Breast epithelium (tissue), 4 donors: ENCODE measurements around the gene RARA. TPM values are rescaled to one million over a fixed set of nuclear protein-coding genes. Genes with fewer than 3 reads are reported as not detected.
A peak's percentile ranks its signal among the peaks of the same experiment; 100 is the strongest.

Source experiments
- DNase-seq, 2 donors: peaks; one replicate each; pipeline ENCODE4 v3.0.0-alpha.2; 2019; ENCODE audit warnings: low spot score in 2 of 2
- H3K27ac ChIP-seq, 2 donors: fragments of 200-600 bp; sonication (generic) in 1 of 2; one replicate each; pipeline ENCODE4 v1.5.1; 2016 to 2019; ENCODE audit warnings: mild to moderate bottlenecking in 1 of 2
- H3K27me3 ChIP-seq, 2 donors: fragments of 200-600 bp; sonication (generic) in 1 of 2; one replicate each; pipeline versions ENCODE4 v1.5.1 to v1.6.0; 2017 to 2019; ENCODE audit warnings: control low read depth in 1 of 2, mild to moderate bottlenecking in 1 of 2
- H3K36me3 ChIP-seq: fragments of 200-600 bp; one replicate; pipeline ENCODE4 v1.5.1; 2019
- H3K4me1 ChIP-seq, 2 donors: fragments of 200-600 bp; sonication (generic); one replicate each; pipeline ENCODE4 v1.5.1; 2016 to 2019; ENCODE audit warnings: control low read depth in 1 of 2
- H3K4me3 ChIP-seq, 3 donors: fragments of 200-600 bp; sonication (generic); 1 replicate in 2 of 3; 2 replicates in 1 of 3; pipeline ENCODE4 v1.5.1; 2016 to 2019; ENCODE audit warnings: mild to moderate bottlenecking in 3 of 3, moderate library complexity in 2 of 3
- H3K9me3 ChIP-seq, 2 donors: fragments of 200-600 bp; sonication (generic) in 1 of 2; one replicate each; pipeline ENCODE4 v1.5.1; 2016 to 2019; ENCODE audit warnings: control low read depth in 1 of 2
- POLR2A ChIP-seq: fragments of 450-650 bp; IDR thresholded peaks from one replicate; pipeline ENCODE4 v1.6.1; 2016; ENCODE audit warnings: antibody characterized with exemption, mild to moderate bottlenecking, moderate library complexity
- POLR2AphosphoS5 ChIP-seq, 3 donors: sonication (generic); formaldehyde crosslinking; IDR thresholded peaks; one replicate each; pipeline ENCODE4 v1.6.1; 2017; ENCODE audit warnings: antibody characterized with exemption in 3 of 3
- intact Hi-C: fragments of 100-400 bp; cut with DNase I; formaldehyde crosslinking; loops from one replicate; pipeline ENCODE4 v1.15.1; 2023; ENCODE audit warnings: low total_unique reads
- total RNA-seq, 3 donors: library from RNA; depleted of rRNA; stranded (reverse); fragments of >200 nt; gene quantifications; one replicate each; pipeline ENCODE4 v1.1.0, GENCODE V29; 2016
- TF ChIP-seq, protein P1 (sequence below), 3 donors: fragments of 450-650 bp; IDR thresholded peaks; one replicate each; pipeline ENCODE4 v1.5.1; 2016 to 2017; ENCODE audit warnings: antibody characterized with exemption in 3 of 3, mild to moderate bottlenecking in 3 of 3, moderate library complexity in 3 of 3

The RARA gene
- total RNA-seq, 3 donors from 2014 or later = 14.2 to 31.2 (median 25.2) TPM

DNA sequence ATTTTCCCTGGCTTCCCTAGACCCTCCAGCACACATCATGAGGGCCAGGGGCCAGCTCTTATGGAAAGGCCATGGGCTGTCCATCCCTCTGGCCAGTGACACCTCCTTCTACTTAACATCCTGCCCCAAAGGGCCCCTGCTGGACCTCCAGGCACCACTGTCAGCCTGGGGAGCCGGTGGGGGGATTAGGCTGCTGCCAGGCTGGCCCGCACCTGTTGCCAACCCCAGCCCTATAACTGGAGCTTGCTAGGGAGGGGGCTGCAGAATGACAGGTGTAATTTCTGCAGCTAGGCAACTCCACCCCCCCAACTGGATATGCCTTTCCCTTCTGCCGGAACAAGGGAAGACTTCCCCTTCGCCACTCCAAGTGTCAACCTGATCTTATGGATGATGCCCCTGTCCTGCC is 12.5 kb downstream of the RARA start:
- H3K9me3 ChIP-seq = no peaks in the 10 kb centered on the region
- H3K27ac ChIP-seq = peak overlapping the region; percentile 94 to 97
- no peak for DNase-seq
- H3K27me3 ChIP-seq = no peaks in the 10 kb centered on the region
- peaks cover 43 to 64% of the 10 kb centered on the region in 2 donors for H3K4me1 ChIP-seq
- peak overlapping the region; percentile 36 to 96 (median 86) for H3K4me3 ChIP-seq
- intact Hi-C loops = no loop called here
- TF ChIP-seq POLR2AphosphoS5 (IDR thresholded peaks at IDR 0.05) (no peak), POLR2A (no peak)
- TF ChIP-seq, protein P1, sequence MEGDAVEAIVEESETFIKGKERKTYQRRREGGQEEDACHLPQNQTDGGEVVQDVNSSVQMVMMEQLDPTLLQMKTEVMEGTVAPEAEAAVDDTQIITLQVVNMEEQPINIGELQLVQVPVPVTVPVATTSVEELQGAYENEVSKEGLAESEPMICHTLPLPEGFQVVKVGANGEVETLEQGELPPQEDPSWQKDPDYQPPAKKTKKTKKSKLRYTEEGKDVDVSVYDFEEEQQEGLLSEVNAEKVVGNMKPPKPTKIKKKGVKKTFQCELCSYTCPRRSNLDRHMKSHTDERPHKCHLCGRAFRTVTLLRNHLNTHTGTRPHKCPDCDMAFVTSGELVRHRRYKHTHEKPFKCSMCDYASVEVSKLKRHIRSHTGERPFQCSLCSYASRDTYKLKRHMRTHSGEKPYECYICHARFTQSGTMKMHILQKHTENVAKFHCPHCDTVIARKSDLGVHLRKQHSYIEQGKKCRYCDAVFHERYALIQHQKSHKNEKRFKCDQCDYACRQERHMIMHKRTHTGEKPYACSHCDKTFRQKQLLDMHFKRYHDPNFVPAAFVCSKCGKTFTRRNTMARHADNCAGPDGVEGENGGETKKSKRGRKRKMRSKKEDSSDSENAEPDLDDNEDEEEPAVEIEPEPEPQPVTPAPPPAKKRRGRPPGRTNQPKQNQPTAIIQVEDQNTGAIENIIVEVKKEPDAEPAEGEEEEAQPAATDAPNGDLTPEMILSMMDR (IDR thresholded peaks at IDR 0.05) = no peak
- H3K36me3 ChIP-seq = no peaks in the 10 kb centered on the region

DNA sequence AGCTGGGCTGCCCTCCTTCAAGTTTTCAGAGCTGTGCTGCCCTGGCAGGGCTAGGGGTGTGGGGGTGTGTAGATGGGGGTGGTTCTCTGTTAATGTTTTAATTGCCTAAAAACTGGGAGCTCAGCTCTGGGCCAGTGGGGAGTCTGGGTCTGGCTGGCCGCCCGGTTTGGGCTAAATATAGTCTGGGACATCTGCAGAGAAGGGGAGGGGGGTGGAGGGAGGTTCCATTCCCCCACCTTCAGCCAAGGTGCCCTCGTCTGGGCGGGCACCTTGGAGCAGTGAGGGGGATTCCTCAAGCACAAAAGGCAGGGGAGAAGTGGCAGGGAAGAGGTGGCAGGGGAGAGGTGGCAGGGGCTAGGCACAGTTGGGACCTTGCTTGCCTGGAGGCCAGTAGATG is 13.0 kb downstream of the RARA start:
- no peak for DNase-seq

DNA sequence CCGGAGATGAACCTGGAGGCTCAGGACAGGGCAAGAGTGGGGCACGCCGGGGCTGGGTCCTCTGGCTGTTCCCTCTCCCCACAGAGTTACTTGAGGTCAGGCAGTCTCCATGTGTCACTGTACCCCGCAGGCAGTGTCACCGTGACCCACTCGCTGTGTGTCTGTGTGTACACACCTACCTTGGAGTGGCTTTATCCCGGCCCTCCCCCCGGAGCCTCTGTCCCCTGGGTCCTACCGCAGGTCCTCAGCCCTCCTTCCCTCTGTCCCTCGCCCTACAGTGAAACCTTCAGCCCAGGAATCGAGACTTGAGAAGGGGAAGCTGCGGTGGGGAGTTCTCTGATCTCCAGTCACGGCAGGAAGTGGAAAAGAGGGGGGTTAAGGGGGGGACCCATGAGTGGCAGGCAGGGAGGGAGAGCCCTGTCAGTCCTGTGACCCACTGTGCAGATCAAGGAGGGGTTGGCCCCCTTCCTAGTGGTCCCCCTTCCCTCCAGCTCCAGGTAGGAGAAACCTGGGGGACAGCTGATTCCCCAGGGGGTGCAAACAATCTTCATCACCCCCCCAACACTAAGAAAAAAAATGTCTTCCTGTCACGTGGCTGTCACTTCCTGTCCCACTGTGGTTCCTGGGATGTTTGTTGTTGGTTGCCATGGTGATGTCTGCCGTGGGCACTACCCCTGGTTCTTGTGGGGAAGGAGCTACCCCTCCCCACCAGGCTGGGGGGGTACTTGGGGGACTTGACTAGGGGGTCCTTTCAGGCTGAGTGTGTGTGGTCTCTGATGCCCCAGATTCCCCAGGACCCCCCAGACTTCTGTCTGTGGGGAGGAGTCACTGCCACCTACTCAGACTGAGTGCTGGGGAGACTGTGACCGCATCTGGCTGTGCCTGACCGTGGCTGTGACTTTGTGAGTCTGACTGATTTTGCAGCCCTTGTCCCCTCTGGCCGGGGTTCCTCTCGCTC is 13.7 kb downstream of the RARA start:
- Histone ChIP-seq H3K4me3 (peak overlapping the region; percentile 36 to 96 (median 86)), H3K4me1 (peaks cover 50 to 70% of the 10 kb centered on the region in 2 donors), H3K9me3 (no peaks in the 10 kb centered on the region), H3K36me3 (no peaks in the 10 kb centered on the region), H3K27ac (peak overlapping the region; percentile 94 to 97), H3K27me3 (no peaks in the 10 kb centered on the region)
- TF ChIP-seq POLR2A = no peak
- peak; percentile 49 to 76 (median 62) for TF ChIP-seq POLR2AphosphoS5 (IDR thresholded peaks at IDR 0.05)
- TF ChIP-seq, protein P1 (IDR thresholded peaks at IDR 0.05) = no peak
- peak; percentile 86 to 88 for DNase-seq
- intact Hi-C loops = no loop called here

More for the DNA sequence above, 13.0 kb downstream of the RARA start:
- H3K27ac ChIP-seq = peak overlapping the region; percentile 94 to 97
- H3K9me3 ChIP-seq = no peaks in the 10 kb centered on the region
- intact Hi-C loops = no loop called here
- H3K36me3 ChIP-seq = no peaks in the 10 kb centered on the region
- TF ChIP-seq POLR2A (no peak), POLR2AphosphoS5 (IDR thresholded peaks at IDR 0.05) (no peak)
- TF ChIP-seq, protein P1 (IDR thresholded peaks at IDR 0.05) = no peak
- peaks cover 47 to 68% of the 10 kb centered on the region in 2 donors for H3K4me1 ChIP-seq
- H3K27me3 ChIP-seq = no peaks in the 10 kb centered on the region
- peak overlapping the region; percentile 36 to 96 (median 86) for H3K4me3 ChIP-seq

- intact Hi-C loops = no loop called here
- peak overlapping the region in 1 of 3 donors; percentile 86 for H3K4me3 ChIP-seq
- no peaks in the 10 kb centered on the region for H3K27me3 ChIP-seq
Measured at GRCh38 chr17:40323391-40324381, 14.7 kb downstream of the RARA start.

More at GRCh38 chr17:40323391-40324381, 14.7 kb downstream of the RARA start:
- no peaks in the 10 kb centered on the region for H3K9me3 ChIP-seq
- H3K36me3 ChIP-seq = no peaks in the 10 kb centered on the region
- H3K4me1 ChIP-seq = peaks cover 56 to 78% of the 10 kb centered on the region in 2 donors
- peak overlapping the region; percentile 94 to 97 for H3K27ac ChIP-seq
- peak in 1 of 2 donors; percentile 44 for DNase-seq
- peak in 1 of 3 donors; percentile 31 for TF ChIP-seq POLR2AphosphoS5 (IDR thresholded peaks at IDR 0.05)
- TF ChIP-seq, protein P1 (IDR thresholded peaks at IDR 0.05) = no peak
- TF ChIP-seq POLR2A = peak; percentile 13
